GM12878 (cell line): ENCODE measurements around the gene NRG3.

Source experiments
- CTCF ChIP-seq, 3 experiments: IDR thresholded peaks in 2 of 3; conservative IDR thresholded peaks in 1 of 3; 2 replicates each; pipeline ENCODE4 v1.5.1; 2011; ENCODE audit warnings: low read depth in 3 of 3, low read length in 3 of 3, mild to moderate bottlenecking in 3 of 3, control low read depth in 2 of 3, moderate library complexity in 2 of 3, inconsistent platforms in 1 of 3, mixed read lengths in 1 of 3; ENCODE audit not compliant: control insufficient read depth in 2 of 3, insufficient read depth in 1 of 3; ENCODE audit errors: extremely low read depth in 1 of 3
- EZH2 ChIP-seq: IDR thresholded peaks from 2 replicates; pipeline ENCODE4 v1.6.1; 2012; ENCODE audit warnings: low read depth, mild to moderate bottlenecking, control low read depth, inconsistent platforms, low read length, borderline replicate concordance; ENCODE audit not compliant: control insufficient read depth
- HDAC2 ChIP-seq: fragments of 200-600 bp; sonication (generic); IDR thresholded peaks from 2 replicates; pipeline ENCODE4 v1.6.1; 2017
- MAX ChIP-seq: IDR thresholded peaks from 2 replicates; pipeline ENCODE4 v1.6.1; 2012; ENCODE audit warnings: low read depth, low read length, improper control_type of control experiment
- POLR2AphosphoS5 ChIP-seq: IDR thresholded peaks from 2 replicates; pipeline ENCODE4 v1.6.1; 2011; ENCODE audit warnings: mild to moderate bottlenecking, low read length, inconsistent platforms
- SIX5 ChIP-seq: IDR thresholded peaks from 2 replicates; pipeline ENCODE4 v1.6.1; 2011; ENCODE audit warnings: mild to moderate bottlenecking, low read depth, low read length, moderate library complexity; ENCODE audit not compliant: severe bottlenecking
- STAT3 ChIP-seq: IDR thresholded peaks from 2 replicates; pipeline ENCODE4 v1.6.1; 2011; ENCODE audit warnings: low read depth, low read length, improper control_type of control experiment
- ZBTB40 ChIP-seq: fragments of 450-650 bp; IDR thresholded peaks from 2 replicates; pipeline ENCODE4 v1.6.1; 2016; ENCODE audit warnings: mild to moderate bottlenecking, moderate library complexity, borderline replicate concordance
- ZSCAN29 ChIP-seq: fragments of 450-650 bp; IDR thresholded peaks from 2 replicates; pipeline ENCODE4 v1.6.1; 2017; ENCODE audit warnings: mild to moderate bottlenecking, moderate library complexity

GRCh38 chr10:82850191-82850590 is 975.2 kb downstream of the NRG3 start:
- TF ChIP-seq CTCF (IDR thresholded peaks at IDR 0.05 in 2 of 3, conservative IDR thresholded peaks at IDR 0.05 in 1 of 3; ENCODE audit: control insufficient read depth in 2 of 3, extremely low read depth in 1 of 3, insufficient read depth in 1 of 3, low read depth in 3 of 3, low read length in 3 of 3), result no peak
- TF ChIP-seq MAX, result no peak
- TF ChIP-seq SIX5, result no peak
- no peak for TF ChIP-seq STAT3
- no peak for TF ChIP-seq HDAC2
- TF ChIP-seq ZSCAN29, result no peak
- TF ChIP-seq EZH2, result no peak
- no peak for TF ChIP-seq POLR2AphosphoS5
- TF ChIP-seq ZBTB40, result no peak
